A172 (cell line): ENCODE results near the gene TMEM178A. TPM values are rescaled to one million over a fixed set of nuclear protein-coding genes. Genes with fewer than 3 reads are reported as not detected.

ENCODE experiments used
- DNase-seq: peaks from one replicate; pipeline ENCODE4 v3.0.0-alpha.2; 2015; ENCODE audit warnings: low spot score
- total RNA-seq: library from RNA; depleted of rRNA; stranded (reverse); fragments of >200 nt; shearing (Covaris generic); gene quantifications from 2 replicates; pipeline ENCODE4 v1.2.3, GENCODE V29; 2014

TMEM178A gene
- total RNA-seq, 1 experiment from 2014 or later = not detected

DNA sequence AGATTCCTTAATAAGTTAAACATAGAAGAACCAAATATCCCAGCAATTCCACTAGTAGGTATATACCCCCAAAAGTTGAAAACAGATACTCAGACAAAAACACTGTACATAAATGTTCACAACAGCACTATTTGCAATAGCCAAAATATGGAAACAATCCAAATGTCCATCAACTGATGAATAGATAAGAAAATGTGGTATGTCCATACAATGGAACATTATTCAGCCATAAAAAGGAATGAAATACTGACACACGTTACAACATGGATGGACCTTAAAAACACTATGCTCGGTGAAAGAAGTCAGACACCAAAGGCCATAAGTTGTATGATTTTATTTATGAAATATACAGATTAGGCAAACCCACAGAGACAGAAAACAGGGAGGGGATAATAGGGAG lies 12.5 kb downstream of the TMEM178A start:
- DNase-seq = no peak

DNA sequence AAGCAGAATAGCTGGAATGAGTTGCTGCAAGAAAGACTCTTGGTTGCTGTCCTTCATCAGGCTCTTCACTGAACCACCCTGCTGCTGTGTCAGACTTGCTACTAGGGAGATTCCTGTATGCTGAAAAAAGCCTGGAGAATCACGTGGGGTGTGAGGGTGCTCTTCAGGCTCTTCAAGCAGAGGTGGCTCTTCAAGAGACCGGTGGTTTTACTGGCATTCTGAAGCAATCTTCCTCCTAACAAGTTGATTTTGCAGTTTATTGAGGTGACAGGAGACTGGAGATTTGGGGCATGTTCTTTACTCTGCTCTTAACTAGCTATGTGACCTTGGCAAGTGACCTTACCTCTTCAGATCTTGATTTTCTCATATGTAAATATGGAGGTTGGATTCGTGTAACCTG lies 14.1 kb downstream of the TMEM178A start:
- no peak for DNase-seq

DNA sequence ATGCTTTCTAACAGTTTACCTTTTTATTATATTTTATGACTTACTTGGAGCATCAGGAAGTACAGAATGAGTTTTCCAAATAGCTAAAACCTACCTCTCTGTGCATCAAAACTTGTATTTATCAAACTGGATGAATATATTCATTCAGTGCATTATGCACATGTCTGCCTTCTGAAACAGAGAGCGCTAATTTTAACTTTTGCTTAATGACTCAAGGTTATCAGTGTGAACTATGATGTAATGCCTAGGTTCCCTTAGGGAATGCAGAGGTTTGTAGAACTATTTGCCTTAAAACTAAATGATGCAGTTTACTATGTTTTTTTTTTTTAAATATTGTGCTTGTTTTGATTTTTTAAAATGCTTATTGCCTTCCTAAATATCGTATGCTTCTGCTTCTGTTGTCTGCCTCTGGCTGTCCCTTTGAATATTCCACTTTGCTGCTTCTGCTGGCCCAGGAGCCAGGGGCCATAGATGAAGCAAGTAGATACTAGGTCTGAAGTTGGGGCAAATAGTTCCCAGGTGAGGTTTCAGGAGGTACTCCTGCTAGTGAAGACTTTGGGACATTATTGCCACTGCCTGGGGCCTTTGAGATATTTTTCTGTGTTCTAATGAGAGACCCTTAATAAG lies 16.5 kb downstream of the TMEM178A start:
- no peak for DNase-seq

DNA sequence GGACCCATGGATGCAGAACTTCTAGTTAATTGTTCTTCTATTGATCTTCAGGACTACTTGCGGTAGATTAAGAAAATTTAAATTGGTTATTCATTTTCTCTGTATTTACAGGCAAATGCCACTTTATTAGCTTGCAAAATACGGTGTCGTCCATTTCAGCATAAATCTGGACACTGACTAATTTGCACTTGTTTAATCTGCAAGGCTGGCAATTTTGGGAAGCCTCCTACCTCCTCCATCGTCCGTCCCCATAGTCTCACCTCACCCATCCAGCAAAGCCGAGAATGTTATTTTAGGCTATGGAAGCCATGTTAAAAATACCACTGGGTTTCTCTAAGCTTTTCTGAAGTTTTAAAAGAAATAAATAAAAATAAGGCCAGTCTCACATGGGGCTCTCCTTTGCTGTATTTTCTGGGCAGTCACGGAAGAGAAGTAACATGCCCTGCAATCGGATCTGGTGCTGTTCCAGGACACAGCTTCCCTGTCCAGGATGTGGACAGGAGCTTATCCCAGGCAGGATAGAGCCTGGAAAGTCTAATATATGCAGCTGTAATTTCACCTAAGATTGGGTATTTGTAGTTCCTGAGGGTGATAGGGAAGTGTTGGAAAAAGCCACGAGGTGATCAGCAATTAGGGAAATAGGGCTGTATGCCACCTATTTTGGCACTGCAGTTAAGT lies 17.4 kb downstream of the TMEM178A start:
- no peak for DNase-seq

DNA sequence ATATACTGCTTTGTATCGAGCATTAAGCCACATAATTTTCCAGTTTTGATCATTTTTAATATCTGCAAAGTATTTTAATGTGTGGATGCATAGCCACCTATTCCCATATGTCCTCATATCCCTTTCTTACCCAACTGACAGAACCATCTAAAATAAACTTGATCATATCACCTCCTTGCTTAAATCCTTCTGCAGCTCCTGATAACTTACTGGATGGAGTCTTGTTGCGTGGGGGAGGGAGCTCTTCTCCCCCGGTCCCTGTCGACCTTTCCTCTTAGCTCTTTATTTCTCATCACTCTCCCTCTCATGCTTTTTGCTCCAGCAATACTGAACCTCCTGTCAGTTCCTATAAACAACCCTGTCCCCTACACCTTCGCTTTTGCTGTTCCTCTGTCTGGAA lies 18.7 kb downstream of the TMEM178A start:
- DNase-seq = no peak

DNA sequence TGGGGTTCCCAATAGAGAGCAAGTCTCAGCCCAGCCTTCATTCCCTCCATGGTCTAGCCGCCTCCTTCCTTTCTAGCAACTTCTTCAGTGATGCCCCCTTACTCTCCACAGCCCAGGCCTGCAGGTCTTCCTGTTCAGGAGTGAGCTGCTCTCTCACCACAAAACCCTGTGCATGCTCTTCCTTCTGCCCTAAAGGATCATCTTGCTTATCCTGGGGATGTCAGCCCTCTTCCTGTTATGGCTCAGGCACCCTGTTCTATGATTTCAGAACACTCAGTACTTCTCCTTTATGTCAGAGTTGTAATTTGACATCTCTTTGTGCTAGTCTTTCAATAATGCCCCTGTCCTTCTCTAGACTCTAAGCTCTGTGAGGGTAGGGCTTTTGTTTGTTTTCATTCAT lies 19.4 kb downstream of the TMEM178A start:
- DNase-seq = no peak

DNA sequence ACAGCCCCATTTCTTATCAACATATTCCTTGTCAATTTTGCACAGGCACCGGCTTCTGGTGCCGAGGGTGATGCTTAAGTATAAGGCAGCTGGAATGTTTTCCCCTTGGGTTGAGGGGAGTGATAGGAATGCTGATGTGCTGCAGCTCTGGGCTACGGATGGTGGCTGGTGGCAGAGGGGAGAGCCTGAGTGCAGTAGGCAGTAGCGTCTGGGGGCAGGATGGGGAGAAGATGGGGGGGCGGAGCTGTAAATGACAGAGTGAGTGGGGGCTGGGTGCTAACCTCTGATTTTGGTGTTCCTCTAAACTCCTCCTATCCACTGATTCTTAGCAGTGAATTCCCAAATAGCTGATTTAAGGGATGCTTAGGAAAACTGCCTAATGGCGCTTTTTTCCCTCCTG lies 20.7 kb downstream of the TMEM178A start:
- DNase-seq = no peak

DNA sequence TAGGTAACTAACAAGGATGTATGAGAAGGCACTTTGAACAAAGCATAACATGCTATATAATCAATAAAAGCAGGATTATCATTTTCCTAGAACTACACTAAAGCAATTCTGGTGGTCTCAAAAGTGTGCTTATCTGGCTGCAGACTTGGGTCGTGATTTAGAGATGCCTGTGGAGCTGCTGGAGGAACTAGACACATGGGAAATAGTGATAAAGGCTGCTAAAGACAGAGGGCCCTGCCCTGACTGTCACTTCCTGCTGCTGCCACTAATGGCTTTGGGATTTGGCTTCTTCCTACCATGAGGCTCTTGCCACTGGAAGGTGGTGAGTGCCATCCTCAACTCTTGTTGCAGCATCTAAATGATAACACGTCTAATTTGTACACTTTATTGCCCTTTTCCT lies 22.5 kb downstream of the TMEM178A start:
- no peak for DNase-seq

DNA sequence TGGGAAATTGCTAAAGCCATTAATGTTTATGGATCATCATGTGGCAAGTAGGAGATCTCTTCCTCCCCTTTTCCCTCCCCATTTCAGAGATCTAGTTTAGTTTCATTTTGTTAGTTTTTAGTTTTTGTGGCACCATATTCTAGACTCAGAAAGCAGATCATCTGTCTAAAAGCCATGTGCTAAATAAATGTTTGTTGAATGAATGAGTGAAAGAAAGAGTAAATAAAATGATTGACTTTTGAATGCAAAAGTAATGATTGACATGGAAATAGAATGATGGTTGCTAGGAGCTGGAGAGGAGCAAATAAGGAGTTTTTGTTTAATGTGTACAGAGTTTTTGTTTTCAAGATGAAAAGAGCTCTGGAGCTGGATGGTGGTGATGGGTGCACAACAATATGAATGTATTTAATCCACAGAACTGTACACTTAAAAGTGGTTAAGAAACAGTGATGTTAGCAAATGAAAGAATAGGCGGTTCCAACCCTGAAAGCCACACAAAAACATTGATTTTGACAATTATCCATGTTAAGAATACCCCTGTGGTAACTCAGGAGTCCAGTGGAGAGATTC lies 23.6 kb downstream of the TMEM178A start:
- no peak for DNase-seq

DNA sequence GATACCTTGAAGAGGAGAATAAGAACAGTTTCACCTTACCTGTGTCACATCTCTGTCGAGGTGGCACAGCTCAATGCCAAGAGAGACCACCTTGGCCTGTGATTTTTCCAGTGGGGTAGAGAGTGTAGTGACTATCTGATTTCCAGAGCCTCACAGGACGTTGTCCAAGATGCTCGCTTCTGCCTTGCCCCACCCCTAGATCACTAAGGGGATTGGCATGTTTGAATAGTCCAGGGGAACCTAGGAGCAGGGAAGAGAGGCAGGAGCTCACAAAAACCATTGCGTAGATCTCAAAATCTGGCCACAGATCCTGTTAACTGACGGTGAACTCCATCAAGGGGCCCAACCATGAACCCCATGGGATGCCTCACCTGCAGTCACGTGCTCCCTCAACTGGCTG lies 24.2 kb downstream of the TMEM178A start:
- DNase-seq = no peak

DNA sequence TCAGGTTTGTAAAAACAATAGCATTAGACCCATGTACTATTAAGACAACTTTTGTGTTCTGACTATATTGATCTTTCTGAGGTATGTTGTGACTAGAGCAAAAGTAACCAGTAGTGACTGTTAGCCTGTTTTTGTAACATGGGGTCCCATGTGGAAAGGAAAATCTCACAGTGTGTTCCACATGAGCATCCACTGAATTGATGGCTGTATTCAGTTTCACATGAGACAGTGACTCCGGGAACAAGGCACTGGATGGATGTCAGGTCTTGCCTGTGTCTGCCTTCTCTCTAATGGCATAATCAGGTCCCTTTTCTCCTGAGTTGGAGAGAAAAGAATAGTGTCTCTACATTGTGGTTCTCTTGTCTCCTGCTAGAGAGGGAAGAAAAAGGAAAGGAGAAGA lies 27.5 kb downstream of the TMEM178A start:
- DNase-seq = no peak

DNA sequence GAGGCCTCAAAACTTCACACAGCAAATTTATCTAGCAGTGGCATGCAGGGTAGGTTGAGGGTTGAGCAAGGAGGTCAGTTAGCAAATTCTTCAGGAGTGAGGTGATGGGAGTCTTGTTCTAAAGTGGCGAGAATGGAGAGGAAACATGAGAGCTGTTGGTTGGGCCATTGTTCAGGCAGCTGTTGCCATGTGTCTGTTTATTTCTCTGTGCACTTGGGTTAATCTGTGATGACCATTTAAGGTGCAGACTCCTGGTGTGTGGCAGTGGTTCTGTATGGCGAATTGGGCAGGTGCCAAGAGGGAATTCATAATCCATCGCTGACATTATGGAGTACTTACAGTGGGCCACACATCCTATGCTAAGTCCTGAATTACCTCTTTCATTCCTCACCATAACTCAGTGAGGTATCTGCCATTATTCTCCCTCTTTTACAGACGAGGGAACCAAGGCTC lies 30.4 kb downstream of the TMEM178A start:
- peak; percentile 19 for DNase-seq

DNA sequence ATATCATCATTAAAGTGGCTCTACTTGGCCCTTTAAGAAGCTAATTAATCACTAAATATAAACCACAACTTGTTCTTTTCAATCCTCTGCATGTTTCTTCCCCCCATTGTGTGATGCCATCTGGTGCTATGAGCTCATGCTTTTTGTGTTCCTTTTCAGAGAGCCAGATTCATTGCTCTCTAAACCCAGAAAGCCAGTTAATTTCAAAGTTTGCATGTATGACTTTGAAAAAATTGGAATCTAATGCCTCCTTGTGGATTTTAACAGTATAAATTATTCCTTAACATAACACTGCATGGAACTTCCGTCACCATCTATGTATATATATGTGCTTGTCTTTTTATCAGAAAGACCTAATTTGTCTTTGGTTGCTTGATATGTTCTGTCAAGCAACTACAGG lies 31.1 kb downstream of the TMEM178A start:
- DNase-seq = peak; percentile 45

DNA sequence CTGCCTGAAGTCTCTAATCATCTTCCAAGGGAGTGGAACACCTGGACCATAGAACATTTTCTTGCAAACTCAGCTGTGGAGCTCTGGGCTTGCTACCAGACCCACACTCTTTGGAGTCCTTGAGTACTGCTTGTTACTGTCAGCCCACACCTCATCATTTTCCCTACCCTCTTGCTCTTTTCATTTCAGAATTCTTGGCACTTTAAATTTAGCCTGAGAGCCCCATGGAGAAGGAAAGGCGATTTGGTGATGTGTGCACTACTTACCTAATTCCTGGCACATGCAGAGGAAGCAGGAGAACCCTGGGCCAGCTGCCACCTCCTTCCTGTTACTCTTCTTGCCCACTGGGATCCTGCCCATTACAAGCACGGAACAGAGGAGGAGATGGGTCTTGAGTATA lies 31.7 kb downstream of the TMEM178A start:
- no peak for DNase-seq

DNA sequence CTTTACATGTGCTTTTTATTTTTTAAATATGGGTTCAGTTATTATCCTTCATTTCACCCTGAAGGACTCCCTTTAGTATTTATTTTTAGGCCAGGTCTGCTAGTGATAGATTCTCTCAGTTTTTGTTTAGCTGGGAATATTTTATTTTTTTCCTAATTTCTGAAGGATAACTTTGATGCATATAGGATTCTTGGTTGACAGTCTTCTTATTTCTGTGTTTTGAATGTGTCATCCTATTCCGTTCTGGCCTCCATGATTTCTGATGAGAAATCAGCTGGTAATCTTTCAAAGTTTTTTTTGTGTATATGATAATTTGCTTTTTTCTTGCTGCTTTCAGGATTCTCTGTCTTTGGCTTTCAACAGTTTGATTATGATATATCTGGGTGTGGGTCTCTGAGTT lies 35.4 kb downstream of the TMEM178A start:
- no peak for DNase-seq

DNA sequence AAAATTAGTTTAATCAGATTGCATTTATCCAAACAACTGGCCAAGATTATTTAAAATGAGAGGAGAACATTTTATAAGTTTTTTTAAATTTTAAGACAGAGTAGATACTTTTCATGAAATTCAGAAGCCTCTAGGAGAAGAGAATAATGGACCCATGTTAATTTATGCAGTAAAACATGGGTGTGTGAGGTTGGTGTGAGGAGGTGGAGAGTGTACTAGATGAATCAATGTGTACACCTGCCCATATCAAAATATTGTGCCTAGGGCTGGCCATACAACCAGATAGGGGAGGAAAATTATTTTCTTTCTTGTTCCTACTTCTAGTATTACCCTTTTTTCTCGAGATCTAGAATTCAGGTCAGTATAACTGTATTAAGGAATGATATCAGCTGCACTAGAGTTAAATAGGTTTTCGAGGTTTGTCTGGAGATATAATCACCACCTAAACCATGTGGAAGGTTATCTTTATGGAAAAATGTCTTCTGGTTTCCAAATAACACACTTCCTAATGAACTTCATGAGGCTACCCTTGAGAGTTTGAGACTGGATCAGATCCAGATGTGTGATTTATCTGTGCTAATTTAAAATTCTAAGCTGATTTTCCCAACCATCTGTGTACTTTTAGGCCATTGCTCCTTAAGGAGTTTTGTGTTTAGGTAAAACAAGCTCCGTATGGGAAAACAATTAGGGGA lies 37.6 kb downstream of the TMEM178A start:
- no peak for DNase-seq

DNA sequence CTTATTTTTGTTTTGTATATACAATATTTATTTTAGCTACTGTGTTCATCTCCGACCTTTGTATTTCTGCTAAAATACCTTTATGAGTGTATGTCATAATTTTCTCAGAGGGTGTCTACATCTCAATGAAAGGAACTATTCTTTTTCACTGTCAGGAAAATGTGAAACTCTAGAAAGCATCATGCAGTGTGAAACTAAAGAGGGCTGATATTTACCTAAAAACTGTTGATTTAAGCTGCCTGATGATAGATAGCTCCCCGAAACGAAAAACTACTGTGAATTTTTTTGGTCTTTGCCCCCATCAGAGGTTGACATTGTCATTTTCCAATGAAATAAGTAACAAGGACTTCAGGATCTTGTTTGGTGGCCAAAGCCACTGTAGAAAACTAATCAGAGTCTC lies 38.8 kb downstream of the TMEM178A start:
- DNase-seq = no peak

DNA sequence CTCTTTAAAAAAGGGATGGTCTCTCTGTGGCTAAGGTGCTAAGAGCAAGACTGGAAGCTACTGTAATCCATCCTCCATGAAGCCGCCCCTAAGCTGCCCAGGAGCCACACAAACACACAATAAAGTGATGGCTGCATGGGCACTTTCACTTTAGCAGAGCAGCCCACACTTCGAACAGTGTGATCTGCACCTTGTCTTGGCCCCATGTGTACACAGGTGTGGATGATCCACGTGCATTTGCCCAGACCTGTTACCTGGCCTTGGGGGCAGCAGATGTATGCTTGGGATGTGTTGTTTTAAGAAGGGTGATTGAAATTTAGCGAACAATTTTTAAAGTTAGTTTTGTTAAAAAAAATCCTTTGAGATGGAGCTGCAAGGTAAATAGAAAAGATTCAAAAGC lies 39.9 kb downstream of the TMEM178A start:
- no peak for DNase-seq

DNA sequence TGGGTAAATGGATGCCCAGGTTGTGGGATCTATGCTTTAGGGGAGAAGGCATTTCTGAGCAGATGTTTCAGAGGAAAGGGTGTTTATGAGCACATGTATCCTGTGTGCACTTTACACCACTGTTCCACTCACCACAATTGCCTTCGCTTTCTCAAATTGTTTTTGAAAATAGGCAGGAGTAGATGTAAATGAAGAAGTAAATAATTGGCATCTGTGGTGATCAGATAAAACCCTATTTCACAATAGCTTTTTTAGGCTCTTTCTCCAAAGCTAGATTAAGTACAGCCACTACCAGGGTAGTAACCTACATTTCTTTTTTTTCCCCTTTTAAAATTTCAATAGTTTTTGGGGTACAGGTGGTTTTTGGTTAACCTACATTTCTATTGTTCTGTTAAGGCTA lies 40.6 kb downstream of the TMEM178A start:
- DNase-seq = no peak

DNA sequence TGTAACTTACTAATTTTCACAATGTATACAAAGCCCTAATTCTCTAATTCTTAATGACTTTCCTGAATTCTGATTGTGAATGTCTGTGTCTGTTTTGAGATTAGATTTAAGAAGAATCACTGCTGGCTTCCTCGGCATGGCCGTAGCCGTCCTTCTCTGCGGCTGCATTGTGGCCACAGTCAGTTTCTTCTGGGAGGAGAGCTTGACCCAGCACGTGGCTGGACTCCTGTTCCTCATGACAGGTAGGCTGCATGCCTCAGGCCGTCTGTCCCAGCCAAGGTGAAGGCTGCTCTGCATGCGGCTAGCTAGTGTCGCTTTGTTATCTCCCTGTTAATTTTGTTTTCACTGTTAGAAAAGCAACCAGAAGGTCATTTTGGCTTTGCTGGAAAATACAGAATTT lies 41.2 kb downstream of the TMEM178A start:
- no peak for DNase-seq

DNA sequence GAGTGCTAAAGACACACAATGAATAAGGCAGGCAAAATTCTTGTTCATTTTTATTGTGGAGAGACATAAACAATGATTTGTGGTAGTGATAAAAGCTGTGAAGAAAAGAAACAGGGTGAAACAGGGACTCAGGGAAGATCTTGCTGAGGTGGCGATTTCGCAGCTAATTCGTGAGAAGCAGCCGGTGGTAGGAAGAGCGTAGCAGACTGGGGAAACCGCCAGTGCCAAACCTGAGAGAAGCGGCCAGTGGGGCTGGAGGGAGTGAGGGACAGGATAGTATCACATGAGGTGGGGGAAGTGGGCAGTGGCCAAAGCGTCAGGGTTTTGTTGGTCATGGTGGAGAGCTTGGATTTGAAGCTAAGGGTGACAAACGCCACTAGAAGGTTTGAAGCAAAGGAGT lies 42.3 kb downstream of the TMEM178A start:
- no peak for DNase-seq

DNA sequence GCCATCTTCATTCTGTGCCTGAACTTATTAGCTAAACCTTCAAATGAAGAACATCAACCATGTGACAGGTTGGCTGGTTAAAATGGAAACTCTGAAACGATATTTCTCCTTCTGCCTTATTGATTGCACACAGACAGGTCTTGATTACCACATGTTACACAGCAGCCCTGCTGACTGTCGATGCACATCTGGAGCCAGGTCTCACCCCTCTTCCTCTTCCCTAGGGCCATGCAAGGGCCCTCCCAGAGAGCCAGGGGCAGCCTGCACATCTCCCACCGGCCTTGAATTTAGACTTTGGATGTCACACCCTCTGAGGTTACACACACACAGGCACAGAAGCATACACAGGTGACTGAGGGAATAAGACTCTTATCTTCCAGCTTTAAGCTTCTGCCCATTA lies 45.1 kb downstream of the TMEM178A start:
- DNase-seq = no peak

DNA sequence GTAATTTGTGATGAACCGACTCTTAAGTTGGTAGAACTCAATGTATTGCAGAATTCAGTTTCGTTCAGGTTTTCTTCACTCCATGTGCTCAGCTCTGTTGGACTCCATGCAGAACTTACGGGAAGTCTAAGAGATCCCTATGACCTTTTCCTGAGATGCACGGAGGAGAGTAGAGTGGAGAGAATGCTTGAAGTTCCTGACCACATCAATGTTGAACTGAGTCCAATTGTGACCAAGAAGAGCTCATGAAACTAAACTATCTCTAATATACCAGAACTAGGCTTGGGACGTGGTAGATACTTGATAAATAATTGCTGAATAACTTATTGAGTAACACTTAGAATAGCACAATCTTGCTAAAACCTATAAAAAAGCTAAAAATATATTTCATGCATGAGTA lies 47.2 kb downstream of the TMEM178A start:
- no peak for DNase-seq
